Inflammatory macrophage treated with lipopolysaccharide for 4 hours (primary cell): ENCODE measurements around the gene ACP5.
"Not testable (repeated sequence)": the region's sequence is repeated elsewhere in the genome, so short reads cannot be mapped to it uniquely, and the experiment has no call there.

Experiments used
- DNase-seq: peaks from one replicate; pipeline ENCODE4 v3.0.0-alpha.2; 2020

Gene ACP5

GRCh38 chr19:11577451-11578257, at the start of gene ACP5:
Gene ACP5, minus strand, starts transcription at chr19:11577645. Its CDS starts 328 bp downstream, at chr19:11577317.
- peak; percentile 78 for DNase-seq

- peak; percentile 70 for DNase-seq
Measured at GRCh38 chr19:11626252-11626651, 48.8 kb upstream of the ACP5 start.

GRCh38 chr19:11624069-11624463, 46.6 kb upstream of the ACP5 start:
- DNase-seq: no peak

- not testable (repeated sequence) for DNase-seq
Measured at GRCh38 chr19:11622401-11622800, 45.0 kb upstream of the ACP5 start.

GRCh38 chr19:11620553-11620952, 43.1 kb upstream of the ACP5 start:
- no peak for DNase-seq

- DNase-seq: no peak
Measured at GRCh38 chr19:11617180-11618062, 40.0 kb upstream of the ACP5 start.

GRCh38 chr19:11612816-11613511, 35.5 kb upstream of the ACP5 start:
- DNase-seq: no peak

GRCh38 chr19:11611730-11612129, 34.3 kb upstream of the ACP5 start:
- DNase-seq: no peak

GRCh38 chr19:11606484-11606883, 29.0 kb upstream of the ACP5 start:
- no peak for DNase-seq

GRCh38 chr19:11599704-11600103, 22.3 kb upstream of the ACP5 start:
- not testable (repeated sequence) for DNase-seq

GRCh38 chr19:11598746-11599145, 21.3 kb upstream of the ACP5 start:
- no peak for DNase-seq

- DNase-seq: no peak
Measured at GRCh38 chr19:11598103-11598483, 20.6 kb upstream of the ACP5 start.

GRCh38 chr19:11597202-11598102, 20.0 kb upstream of the ACP5 start, which contains the start of gene ZNF627:
Gene ZNF627, plus strand, starts transcription at chr19:11597483. Its CDS starts 145 bp downstream, at chr19:11597628.
- peak; percentile 99 for DNase-seq

- no peak for DNase-seq
Measured at GRCh38 chr19:11596156-11596555, 18.7 kb upstream of the ACP5 start.

GRCh38 chr19:11594084-11594483, 16.6 kb upstream of the ACP5 start:
- no peak for DNase-seq

GRCh38 chr19:11587975-11588631, 10.7 kb upstream of the ACP5 start:
- DNase-seq: no peak

GRCh38 chr19:11587302-11587974, 10.0 kb upstream of the ACP5 start:
- peak; percentile 71 for DNase-seq

GRCh38 chr19:11586331-11586730, 8.9 kb upstream of the ACP5 start:
- DNase-seq: no peak

GRCh38 chr19:11581740-11582139, 4.3 kb upstream of the ACP5 start:
- DNase-seq: peak; percentile 97

- DNase-seq: peak; percentile 82
Measured at GRCh38 chr19:11580116-11580515, 2.7 kb upstream of the ACP5 start.
